ENCODE measurements around the gene NBL1.

NBL1 gene

GRCh38 chr1:19688041-19688842 lies 44.1 kb downstream of the NBL1 start:
- H3K4me3 ChIP-seq (ENCODE audit: low read depth, low read length): no peak overlapping the region
- no peak for TF ChIP-seq CTCF (IDR thresholded peaks at IDR 0.05; ENCODE audit: borderline replicate concordance, insufficient read depth, low read depth, low read length)

DNA sequence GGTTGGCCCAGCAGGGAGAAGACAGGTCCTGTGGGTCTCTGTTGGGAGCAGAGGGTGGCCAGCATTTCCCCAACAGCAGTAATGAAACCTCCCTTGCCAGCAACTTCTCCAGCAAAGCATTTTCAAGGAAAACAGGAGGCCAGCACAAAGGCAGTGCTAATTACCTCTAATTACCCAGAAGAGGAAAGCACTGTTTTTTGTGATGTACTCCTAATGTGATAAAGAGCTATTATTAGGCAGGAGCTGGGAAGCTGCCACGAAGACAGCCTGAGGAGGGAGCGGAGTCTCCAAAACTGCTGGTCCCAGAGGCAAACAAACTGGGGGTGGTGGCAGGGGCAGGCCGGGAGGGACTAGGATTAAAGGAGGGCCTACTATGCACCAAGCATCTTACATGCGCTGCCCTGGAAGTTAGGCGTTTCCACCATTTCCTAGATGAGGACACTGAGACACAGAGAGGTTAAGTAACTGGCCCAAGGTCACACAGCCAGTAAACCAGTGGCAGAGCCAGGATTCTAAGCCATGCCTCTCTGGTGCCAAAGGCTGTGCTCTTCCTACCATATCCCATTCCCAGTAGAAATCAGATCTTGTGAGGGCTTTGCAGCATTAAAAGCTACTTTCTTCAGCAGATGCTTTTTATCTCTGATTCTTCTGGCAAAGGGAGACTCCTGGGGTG lies 45.1 kb downstream of the NBL1 start:
- H3K4me3 ChIP-seq (ENCODE audit: low read depth, low read length): no peak overlapping the region
- no peak for TF ChIP-seq CTCF (IDR thresholded peaks at IDR 0.05; ENCODE audit: borderline replicate concordance, insufficient read depth, low read depth, low read length)

GRCh38 chr1:19689856-19690255 lies 45.7 kb downstream of the NBL1 start:
- H3K4me3 ChIP-seq (ENCODE audit: low read depth, low read length): no peak overlapping the region
- no peak for TF ChIP-seq CTCF (IDR thresholded peaks at IDR 0.05; ENCODE audit: borderline replicate concordance, insufficient read depth, low read depth, low read length)

DNA sequence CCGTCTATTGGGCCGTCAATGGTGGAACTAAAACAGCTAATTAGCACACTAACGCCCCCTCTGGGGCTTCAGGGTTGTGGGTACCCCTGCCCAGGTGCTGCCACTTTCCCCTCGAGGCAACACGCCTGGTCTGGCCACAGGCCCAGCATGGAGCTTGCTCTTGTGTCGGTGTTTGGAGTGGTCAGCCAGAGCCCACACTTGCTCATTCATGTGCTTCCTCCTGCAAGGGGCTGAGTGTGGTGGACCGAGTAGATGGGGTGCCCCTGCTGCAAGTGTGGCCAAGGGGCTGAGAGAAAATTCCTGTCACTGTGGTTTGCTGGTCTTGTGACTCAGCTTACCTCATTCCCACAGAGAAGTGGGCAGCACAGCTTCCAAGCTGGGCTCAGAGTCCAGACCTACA lies 46.2 kb downstream of the NBL1 start:
- no peak overlapping the region for H3K4me3 ChIP-seq (ENCODE audit: low read depth, low read length)
- TF ChIP-seq CTCF (IDR thresholded peaks at IDR 0.05; ENCODE audit: borderline replicate concordance, insufficient read depth, low read depth, low read length): no peak

DNA sequence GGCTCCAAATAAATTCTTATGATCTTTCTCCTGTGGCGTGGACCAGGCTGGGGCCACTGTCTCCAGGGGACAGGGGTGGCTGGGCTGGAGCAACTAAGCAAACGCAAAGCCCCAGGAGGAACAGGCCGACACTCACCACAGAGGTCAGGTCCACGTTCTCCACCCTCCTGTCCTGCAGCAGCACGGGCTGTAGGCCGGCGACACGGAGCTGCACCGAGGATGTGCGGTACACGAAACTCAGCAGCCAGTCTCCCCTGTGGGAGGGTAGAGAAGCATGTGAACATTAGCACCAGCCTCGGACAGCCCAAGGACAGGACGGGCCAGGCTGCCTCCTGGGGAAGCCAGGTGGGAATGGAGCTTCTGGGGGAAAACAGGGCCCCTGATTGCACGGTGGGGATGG lies 50.2 kb downstream of the NBL1 start:
- no peak for TF ChIP-seq CTCF (IDR thresholded peaks at IDR 0.05; ENCODE audit: borderline replicate concordance, insufficient read depth, low read depth, low read length)
- H3K4me3 ChIP-seq (ENCODE audit: low read depth, low read length): no peak overlapping the region

- no peak for TF ChIP-seq CTCF (IDR thresholded peaks at IDR 0.05; ENCODE audit: borderline replicate concordance, insufficient read depth, low read depth, low read length)
- no peak overlapping the region for H3K4me3 ChIP-seq (ENCODE audit: low read depth, low read length)
These were observed 51.7 kb downstream of the NBL1 start for GRCh38 chr1:19695772-19696171.

GRCh38 chr1:19696820-19697219 lies 52.7 kb downstream of the NBL1 start:
- no peak for TF ChIP-seq CTCF (IDR thresholded peaks at IDR 0.05; ENCODE audit: borderline replicate concordance, insufficient read depth, low read depth, low read length)
- H3K4me3 ChIP-seq (ENCODE audit: low read depth, low read length): no peak overlapping the region

Data from GM12875 (cell line).